ENCODE results near the gene FGF1. TPM values are rescaled to one million over a fixed set of nuclear protein-coding genes. Genes with fewer than 3 reads are reported as not detected.

The FGF1 gene
- total and polyA plus RNA-seq, 11 donors = 8.7 to 74.7 (median 49.0) TPM

- Histone ChIP-seq H3K4me1 (peaks cover 5 to 14% (median 9%) of the 10 kb centered on the region in 12 donors), H3K27me3 (no peaks in the 10 kb centered on the region), H3K9me3 (no peaks in the 10 kb centered on the region), H3K4me3 (no peak overlapping the region), H3K36me3 (no peaks in the 10 kb centered on the region), H3K27ac (no peak overlapping the region)
- no peak for DNase-seq
- TF ChIP-seq CTCF (IDR thresholded peaks at IDR 0.05) (no peak), POLR2A (IDR thresholded peaks at IDR 0.05) (no peak)
- intact Hi-C loops (cut with DNase I) = loop anchor here in 2 of 10 donors (5.0 to 10.0 kb wide), 2 partner anchors 551 to 708 kb away; no protein-coding TSS in a partner anchor
- 95 to 98% (median 97%) methylated on average over 3 of the region's 3 CpGs for WGBS, 4 donors
- ATAC-seq = no peak
Measured at GRCh38 chr5:142703153-142703552, 17.3 kb upstream of the FGF1 start.

GRCh38 chr5:142701673-142702311 is 15.9 kb upstream of the FGF1 start:
- no peaks in the 10 kb centered on the region for H3K36me3 ChIP-seq
- ATAC-seq = no peak
- intact Hi-C loops (cut with DNase I) = loop anchor here in 2 of 10 donors (5.0 to 10.0 kb wide), 2 partner anchors 549 to 707 kb away; no protein-coding TSS in a partner anchor

GRCh38 chr5:142700566-142700965 is 14.7 kb upstream of the FGF1 start:
- H3K4me1 ChIP-seq = peaks cover 7 to 40% (median 30%) of the 10 kb centered on the region in 12 donors
- H3K27ac ChIP-seq = no peak overlapping the region
- WGBS, 4 donors = 86 to 93% (median 90%) methylated on average over 7 of the region's 7 CpGs
- H3K9me3 ChIP-seq = no peaks in the 10 kb centered on the region
- ATAC-seq = no peak
- no peak for DNase-seq
- no peak overlapping the region for H3K4me3 ChIP-seq
- no peaks in the 10 kb centered on the region for H3K36me3 ChIP-seq
- intact Hi-C loops (cut with DNase I) = loop anchor here in 2 of 10 donors (5.0 to 10.0 kb wide), 2 partner anchors 548 to 706 kb away; no protein-coding TSS in a partner anchor
- no peak for TF ChIP-seq CTCF (IDR thresholded peaks at IDR 0.05)
- no peak for TF ChIP-seq POLR2A (IDR thresholded peaks at IDR 0.05)
- no peaks in the 10 kb centered on the region for H3K27me3 ChIP-seq

More at GRCh38 chr5:142701673-142702311, 15.9 kb upstream of the FGF1 start:
- WGBS, 4 donors = 66 to 82% (median 79%) methylated on average over 3 of the region's 3 CpGs
- H3K27me3 ChIP-seq = no peaks in the 10 kb centered on the region
- H3K4me1 ChIP-seq = peaks cover 7 to 27% (median 21%) of the 10 kb centered on the region in 12 donors
- DNase-seq = no peak
- no peak overlapping the region for H3K27ac ChIP-seq
- TF ChIP-seq POLR2A (IDR thresholded peaks at IDR 0.05) = no peak
- TF ChIP-seq CTCF (IDR thresholded peaks at IDR 0.05) = no peak
- no peak overlapping the region for H3K4me3 ChIP-seq
- H3K9me3 ChIP-seq = no peaks in the 10 kb centered on the region

GRCh38 chr5:142699184-142699720 is 13.4 kb upstream of the FGF1 start:
- Histone ChIP-seq H3K27me3 (no peaks in the 10 kb centered on the region), H3K4me3 (no peak overlapping the region), H3K9me3 (no peaks in the 10 kb centered on the region), H3K4me1 (peaks cover 7 to 51% (median 30%) of the 10 kb centered on the region in 12 donors), H3K27ac (peak overlapping the region; percentile 79 to 96 (median 88)), H3K36me3 (no peaks in the 10 kb centered on the region)
- intact Hi-C loops (cut with DNase I) = loop anchor here (1.0 to 10.0 kb wide), 16 partner anchors 42 to 704 kb away; partner anchors contain the start of gene GNPDA1 (in 1 of the 10)
- DNase-seq (peak; percentile 89 to 92 (median 90)), ATAC-seq (peak; percentile 80 to 89 (median 86))
- WGBS, 4 donors = 0 to 7% (median 3%) methylated on average over 3 of the region's 3 CpGs
- TF ChIP-seq POLR2A (IDR thresholded peaks at IDR 0.05) (no peak), CTCF (IDR thresholded peaks at IDR 0.05) (peak; percentile 95 to 99 (median 98))

Measured in heart left ventricle (tissue), 16 donors.